K562 (cell line): Measurements from ENCODE around the gene ABHD8. TPM values are rescaled to one million over a fixed set of nuclear protein-coding genes. Genes with fewer than 3 reads are reported as not detected.

Experiments
- ATAC-seq: fragments of 200-7000 bp; cut with Tn5 transposase; 3 replicates; pipeline ENCODE4 v1.9.1; 2020; ENCODE audit warnings: moderate library complexity
- BruUV-seq: library from RNA; stranded (reverse); fragments of 400-500 nt; replicated peaks from 2 replicates; lab custom pipeline; 2021; lab: Mats Ljungman, UMichigan
- CTCF ChIA-PET: fragments of 300-600 bp; formaldehyde crosslinking; extraction: SDS; loops from one replicate; lab custom pipeline; 2021; ENCODE audit warnings: low intra/inter-chr PET ratio; lab: Yijun Ruan, JAX
- POLR2A ChIA-PET: fragments of 300-600, 350-650 bp; sonication (Branson Sonifier 250); formaldehyde crosslinking; extraction: SDS; loops from one replicate; lab custom pipeline; 2021; ENCODE audit warnings: antibody characterized with exemption, inconsistent platforms; lab: Yijun Ruan, JAX
- DNase-seq, 4 experiments: peaks; one replicate each; pipeline versions ENCODE4 v3.0.0 to v3.0.0-alpha.2; 2011 to 2018; ENCODE audit warnings: low spot score in 3 of 4, mixed read lengths in 3 of 4; ENCODE audit errors: extremely low read depth in 1 of 4
- FAIRE-seq: peaks from 2 replicates; lab custom pipeline; 2011; peaks lifted over from hg19 to GRCh38; lab: Jason Lieb, UNC
- H2AFZ ChIP-seq: 2 replicates; pipeline ENCODE4 v1.6.0; 2011; ENCODE audit warnings: low read depth, low read length, control low read depth, inconsistent platforms
- H3K27ac ChIP-seq: fragments of 200-600 bp; 3 replicates; pipeline ENCODE4 v1.8.0; 2011; ENCODE audit warnings: low read depth, mild to moderate bottlenecking, control low read depth, inconsistent platforms, low read length, moderate library complexity, mixed read lengths; ENCODE audit errors: extremely low read depth
- H3K27me3 ChIP-seq, 2 experiments: fragments of 300-600 bp in 1 of 2; 2 replicates in 1 of 2; 3 replicates in 1 of 2; pipeline versions ENCODE4 v1.6.0 to v1.8.0; 2011; ENCODE audit warnings: inconsistent platforms in 2 of 2, low read length in 2 of 2, mild to moderate bottlenecking in 1 of 2, mixed read lengths in 1 of 2, moderate library complexity in 1 of 2; ENCODE audit not compliant: control insufficient read depth in 2 of 2, insufficient read depth in 2 of 2
- H3K36me3 ChIP-seq: fragments of 300-600 bp; 3 replicates; pipeline ENCODE4 v1.8.0; 2011; ENCODE audit warnings: mild to moderate bottlenecking, low read length, inconsistent platforms; ENCODE audit not compliant: control insufficient read depth, insufficient read depth
- H3K4me1 ChIP-seq, 2 experiments: fragments of 200-600 bp in 1 of 2; replicated peaks in 1 of 2; 2 replicates in 1 of 2; 3 replicates in 1 of 2; pipeline versions ENCODE4 v1.5.1 to v1.8.0; 2011; ENCODE audit warnings: inconsistent platforms in 2 of 2, low read length in 2 of 2, mild to moderate bottlenecking in 1 of 2, mixed read lengths in 1 of 2, moderate library complexity in 1 of 2; ENCODE audit not compliant: control insufficient read depth in 2 of 2, insufficient read depth in 2 of 2
- H3K4me2 ChIP-seq: 2 replicates; pipeline ENCODE4 v1.6.1; 2011; ENCODE audit warnings: low read length, control low read depth, inconsistent platforms, mixed read lengths; ENCODE audit not compliant: insufficient read depth
- H3K4me3 ChIP-seq: fragments of 200-600 bp; sonication (generic), shearing (Covaris generic); 2 replicates; pipeline ENCODE4 v1.5.1; 2016; ENCODE audit warnings: control low read depth, inconsistent platforms
- H3K79me2 ChIP-seq: fragments of 200-600 bp; 3 replicates; pipeline ENCODE4 v1.8.0; 2011; ENCODE audit warnings: low read length, inconsistent platforms; ENCODE audit not compliant: control insufficient read depth, insufficient read depth
- H3K9ac ChIP-seq, 2 experiments: 2 replicates each; pipeline versions ENCODE4 v1.6.0 to v1.6.1; 2011; ENCODE audit warnings: low read depth in 2 of 2, low read length in 2 of 2, control low read depth in 1 of 2, inconsistent platforms in 1 of 2, mild to moderate bottlenecking in 1 of 2, mixed read lengths in 1 of 2; ENCODE audit not compliant: insufficient read depth in 1 of 2
- H3K9me1 ChIP-seq: one replicate; pipeline ENCODE4 v1.6.0; 2011; ENCODE audit warnings: inconsistent platforms, mild to moderate bottlenecking, low read length, moderate library complexity; ENCODE audit not compliant: control insufficient read depth, insufficient read depth
- H3K9me3 ChIP-seq: replicated peaks from 2 replicates; pipeline ENCODE4 v1.5.1; 2011; ENCODE audit warnings: low read depth, low read length, inconsistent platforms; ENCODE audit not compliant: control insufficient read depth, insufficient read depth
- H4K20me1 ChIP-seq: replicated peaks from 2 replicates; pipeline ENCODE4 v1.6.1; 2011; ENCODE audit warnings: low read length, inconsistent platforms, mixed read lengths; ENCODE audit not compliant: control insufficient read depth, insufficient read depth
- AFF1 ChIP-seq, 2 experiments: fragments of 450-650 bp; IDR thresholded peaks; 2 replicates each; pipeline ENCODE4 v1.6.1; 2018; ENCODE audit warnings: mild to moderate bottlenecking in 2 of 2, low read depth in 1 of 2; ENCODE audit not compliant: partially characterized antibody in 2 of 2
- HNRNPLL ChIP-seq: fragments of 200-400 bp; formaldehyde crosslinking; IDR thresholded peaks from 2 replicates; pipeline ENCODE4 v1.6.1; 2017; ENCODE audit warnings: low read length, low read depth, mild to moderate bottlenecking; ENCODE audit not compliant: poor library complexity, severe bottlenecking
- MEF2D ChIP-seq: conservative IDR thresholded peaks from 2 replicates; pipeline ENCODE4 v1.6.1; 2016; ENCODE audit warnings: low read depth, missing genetic modification characterization, missing compliant biosample characterization
- SMARCC2 ChIP-seq: fragments of 450-650 bp; IDR thresholded peaks from 2 replicates; pipeline ENCODE4 v1.6.1; 2017; ENCODE audit warnings: antibody characterized with exemption, moderate library complexity, mild to moderate bottlenecking, low read depth
- SP1 ChIP-seq: sonication (generic); formaldehyde crosslinking; IDR thresholded peaks from 2 replicates; pipeline ENCODE4 v1.8.1; 2022; ENCODE audit warnings: mild to moderate bottlenecking, missing genetic modification reagents
- ZBTB17 ChIP-seq: fragments of 450-650 bp; formaldehyde crosslinking; IDR thresholded peaks from 2 replicates; pipeline ENCODE4 v1.4.0; 2020; ENCODE audit warnings: mild to moderate bottlenecking
- ZNF518B ChIP-seq: fragments of 250-450 bp; sonication (Bioruptor Pico); IDR thresholded peaks from 2 replicates; pipeline ENCODE4 v1.5.0; 2021; ENCODE audit warnings: mild to moderate bottlenecking, moderate library complexity
- ZNF717 ChIP-seq: fragments of 250-450 bp; sonication (Bioruptor Pico); IDR thresholded peaks from 2 replicates; pipeline ENCODE4 v1.5.0; 2021
- WGBS: fragments of 100-300 bp; shearing (Covaris generic); methylation state at CpG from one replicate; pipeline ENCODE4 v1.1.6; 2016; ENCODE audit warnings: low coverage, mixed read lengths; ENCODE audit not compliant: insufficient coverage; ENCODE audit errors: missing lambda C conversion rate; 5-methylcytosine and 5-hydroxymethylcytosine counted together
- in situ Hi-C: fragments of 300-500 bp; cut with MboI; formaldehyde crosslinking; loops from 4 replicates; pipeline ENCODE4 v1.15.0; 2018; ENCODE audit warnings: inconsistent platforms, mixed read lengths
- intact Hi-C: fragments of 100-400 bp; cut with micrococcal nuclease; formaldehyde crosslinking; loops from 2 replicates; pipeline ENCODE4 v1.14.2; 2022
- polyA plus RNA-seq, 8 experiments: library from polyadenylated mRNA; depleted of rRNA in 4 of 8; stranded (reverse) in 5 of 8; unstranded in 3 of 8; fragments of >200 nt; fragmentation: Nextera tagmentation in 2 of 8; fragmentation: Illumina TruSeq in 1 of 8; extraction: Ambion mirVana in 2 of 8; extraction: Trizol in 1 of 8; gene quantifications; 2 replicates each; pipeline versions ENCODE4 v1.2.1 to v1.2.3, GENCODE V29; 2011 to 2014; ENCODE audit warnings: inconsistent platforms in 1 of 8, missing spikeins in 1 of 8
- total RNA-seq, 7 experiments: library from RNA; depleted of rRNA in 6 of 7; stranded (reverse); fragments of >200 nt in 6 of 7; fragmentation: Illumina TruSeq in 2 of 7; extraction: Trizol in 2 of 7; gene quantifications; 2 replicates each; pipeline versions ENCODE4 v1.2.1 to v1.2.3, GENCODE V29; 2011 to 2021; ENCODE audit warnings: low replicate concordance in 1 of 7
- TF ChIP-seq, protein P1 (sequence below): sonication (generic); formaldehyde crosslinking; IDR thresholded peaks from 2 replicates; pipeline ENCODE4 v1.4.0; 2020; ENCODE audit warnings: mild to moderate bottlenecking, missing genetic modification reagents

ABHD8 gene
- total and polyA plus RNA-seq, 9 of the 15 experiments (the other 6 are each of a cell fraction or from before 2014, with no cell fraction given), result 0.04 to 6.6 (median 2.0) TPM; not detected in 1

- no peak for TF ChIP-seq ZNF518B (CRISPR knock-in tag)
Measured at GRCh38 chr19:17259934-17260333, 43.3 kb downstream of the ABHD8 start (continued).

DNA sequence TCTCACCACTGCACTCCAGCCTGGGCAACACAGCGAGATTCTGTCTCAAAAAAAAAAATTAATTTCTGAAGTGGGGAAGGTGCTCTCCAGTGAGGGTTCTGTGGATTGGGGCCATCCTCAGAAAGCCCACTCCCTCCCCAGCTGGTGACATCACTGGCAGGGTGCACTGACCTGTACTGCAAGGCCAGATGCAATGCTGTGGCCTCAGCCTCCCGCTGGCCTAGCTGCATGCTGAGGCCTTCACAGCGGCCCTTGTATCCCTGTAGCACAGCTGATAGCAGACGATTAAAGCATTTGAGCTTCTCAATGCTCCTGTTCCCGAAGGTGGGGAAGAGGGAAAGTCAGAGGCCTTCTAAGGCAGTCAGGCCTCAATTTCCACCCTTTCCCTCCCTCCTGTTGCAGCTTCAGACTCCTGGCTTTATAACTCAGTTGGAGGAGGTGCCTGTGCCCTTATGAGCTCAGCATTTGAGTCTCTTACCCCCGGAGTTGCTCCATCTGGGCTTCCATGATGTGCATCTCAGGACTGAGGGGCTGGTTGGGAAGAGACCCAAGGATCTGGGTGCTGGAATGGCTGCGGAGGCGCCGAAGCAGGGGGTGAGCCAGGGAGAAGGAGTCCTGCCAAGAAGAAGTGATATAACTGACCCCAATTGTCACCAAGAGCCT lies 44.0 kb downstream of the ABHD8 start:
- DNase-seq (no peak), ATAC-seq (no peak), FAIRE-seq (no peak)
- H3K9me3 ChIP-seq, result no peaks in the 10 kb centered on the region
- H2AFZ ChIP-seq, result no peak overlapping the region
- BruUV-seq, result no TSS peak
- H3K9ac ChIP-seq, result peak overlapping the region in 1 of 2 experiments; percentile 71; a peak in 1 of 4 replicates
- no peaks in the 10 kb centered on the region for H3K79me2 ChIP-seq
- no peaks in the 10 kb centered on the region for H3K9me1 ChIP-seq
- ChIA-PET CTCF (interaction anchor here (2.0 kb wide), 1 partner anchor 192 kb away, joined by 7 read pairs; no protein-coding TSS in a partner anchor), POLR2A (interaction anchor here (0.7 to 1.7 kb wide), 2 partner anchors 23 to 30 kb away, joined by 3 read pairs; no protein-coding TSS in a partner anchor)
- in situ Hi-C loops, result no loop called here
- no peaks in the 10 kb centered on the region for H4K20me1 ChIP-seq
- peaks cover 0 to 21% of the 10 kb centered on the region in 2 experiments; a peak in 3 of 5 replicates for H3K4me1 ChIP-seq
- H3K4me2 ChIP-seq, result no peak overlapping the region
- H3K27me3 ChIP-seq, result no peaks in the 10 kb centered on the region
- H3K27ac ChIP-seq, result no peak overlapping the region
- no peaks in the 10 kb centered on the region for H3K36me3 ChIP-seq
- WGBS, result 41% methylated on average over 9 of the region's 9 CpGs
- intact Hi-C loops, result no loop called here
- no peak overlapping the region for H3K4me3 ChIP-seq
- TF ChIP-seq SP1 (CRISPR knock-in tag) (no peak), MEF2D (no peak), AFF1 (IDR thresholded peaks at IDR 0.05; ENCODE audit: low read depth in 1 of 2, partially characterized antibody in 2 of 2) (no peak), SMARCC2 (no peak), ZBTB17 (CRISPR knock-in tag) (no peak), HNRNPLL (no peak), ZNF717 (no peak)
- TF ChIP-seq, protein P1, sequence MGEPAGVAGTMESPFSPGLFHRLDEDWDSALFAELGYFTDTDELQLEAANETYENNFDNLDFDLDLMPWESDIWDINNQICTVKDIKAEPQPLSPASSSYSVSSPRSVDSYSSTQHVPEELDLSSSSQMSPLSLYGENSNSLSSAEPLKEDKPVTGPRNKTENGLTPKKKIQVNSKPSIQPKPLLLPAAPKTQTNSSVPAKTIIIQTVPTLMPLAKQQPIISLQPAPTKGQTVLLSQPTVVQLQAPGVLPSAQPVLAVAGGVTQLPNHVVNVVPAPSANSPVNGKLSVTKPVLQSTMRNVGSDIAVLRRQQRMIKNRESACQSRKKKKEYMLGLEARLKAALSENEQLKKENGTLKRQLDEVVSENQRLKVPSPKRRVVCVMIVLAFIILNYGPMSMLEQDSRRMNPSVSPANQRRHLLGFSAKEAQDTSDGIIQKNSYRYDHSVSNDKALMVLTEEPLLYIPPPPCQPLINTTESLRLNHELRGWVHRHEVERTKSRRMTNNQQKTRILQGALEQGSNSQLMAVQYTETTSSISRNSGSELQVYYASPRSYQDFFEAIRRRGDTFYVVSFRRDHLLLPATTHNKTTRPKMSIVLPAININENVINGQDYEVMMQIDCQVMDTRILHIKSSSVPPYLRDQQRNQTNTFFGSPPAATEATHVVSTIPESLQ (CRISPR knock-in tag), result no peak
